Astrocyte (in vitro differentiated cells and primary cell): ENCODE results near the gene LRIT3.

ENCODE experiments used
- EZH2 ChIP-seq: IDR thresholded peaks from 2 replicates; pipeline ENCODE4 v1.6.1; 2012; ENCODE audit warnings: mild to moderate bottlenecking, low read length, inconsistent platforms; ENCODE audit not compliant: insufficient read depth
- TF ChIP-seq, protein P1 (sequence below): IDR thresholded peaks from 2 replicates; pipeline ENCODE4 v1.5.1; 2011; ENCODE audit warnings: low read depth, mild to moderate bottlenecking, inconsistent platforms, low read length, moderate library complexity; ENCODE audit not compliant: insufficient read depth

DNA sequence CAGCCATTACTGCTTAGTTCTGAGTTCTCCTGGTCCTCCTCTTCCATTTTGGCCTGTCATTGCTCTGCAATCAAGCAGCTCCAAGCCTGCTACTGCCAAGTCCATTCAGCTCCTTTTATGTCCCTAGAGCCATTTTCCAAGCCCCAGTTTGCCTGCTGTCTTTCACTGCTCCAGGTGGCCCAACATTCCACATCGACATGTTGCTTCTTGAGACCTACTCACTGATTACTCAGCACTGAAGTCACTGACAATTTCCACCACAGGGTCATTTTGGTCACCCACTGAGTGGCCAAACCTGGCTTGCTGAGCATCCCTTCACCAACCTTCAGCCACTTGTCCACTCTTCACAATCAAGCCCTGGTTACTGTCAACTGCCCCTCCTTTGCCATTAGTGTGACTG, 27.2 kb downstream of the LRIT3 start:
- TF ChIP-seq, protein P1, sequence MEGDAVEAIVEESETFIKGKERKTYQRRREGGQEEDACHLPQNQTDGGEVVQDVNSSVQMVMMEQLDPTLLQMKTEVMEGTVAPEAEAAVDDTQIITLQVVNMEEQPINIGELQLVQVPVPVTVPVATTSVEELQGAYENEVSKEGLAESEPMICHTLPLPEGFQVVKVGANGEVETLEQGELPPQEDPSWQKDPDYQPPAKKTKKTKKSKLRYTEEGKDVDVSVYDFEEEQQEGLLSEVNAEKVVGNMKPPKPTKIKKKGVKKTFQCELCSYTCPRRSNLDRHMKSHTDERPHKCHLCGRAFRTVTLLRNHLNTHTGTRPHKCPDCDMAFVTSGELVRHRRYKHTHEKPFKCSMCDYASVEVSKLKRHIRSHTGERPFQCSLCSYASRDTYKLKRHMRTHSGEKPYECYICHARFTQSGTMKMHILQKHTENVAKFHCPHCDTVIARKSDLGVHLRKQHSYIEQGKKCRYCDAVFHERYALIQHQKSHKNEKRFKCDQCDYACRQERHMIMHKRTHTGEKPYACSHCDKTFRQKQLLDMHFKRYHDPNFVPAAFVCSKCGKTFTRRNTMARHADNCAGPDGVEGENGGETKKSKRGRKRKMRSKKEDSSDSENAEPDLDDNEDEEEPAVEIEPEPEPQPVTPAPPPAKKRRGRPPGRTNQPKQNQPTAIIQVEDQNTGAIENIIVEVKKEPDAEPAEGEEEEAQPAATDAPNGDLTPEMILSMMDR: no peak
- no peak for TF ChIP-seq EZH2
